HepG2 (cell line): ENCODE measurements around the gene C9orf50. TPM values are rescaled to one million over a fixed set of nuclear protein-coding genes. Genes with fewer than 3 reads are reported as not detected.
A peak's percentile ranks its signal among the peaks of the same experiment; 100 is the strongest.

Source experiments
- ATAC-seq: fragments of 200-7000 bp; cut with Tn5 transposase; 3 replicates; pipeline ENCODE4 v1.9.1; 2020; ENCODE audit warnings: mild to moderate bottlenecking, moderate library complexity
- BruUV-seq: library from RNA; stranded (reverse); fragments of 400-500 nt; replicated peaks from 2 replicates; lab custom pipeline; 2021; lab: Mats Ljungman, UMichigan
- CTCF ChIA-PET: fragments of 300-600 bp; formaldehyde crosslinking; extraction: SDS; loops from one replicate; lab custom pipeline; 2021; ENCODE audit warnings: low total read pairs, inconsistent platforms, low intra/inter-chr PET ratio; lab: Yijun Ruan, JAX
- POLR2A ChIA-PET: fragments of 350-600 bp; sonication (Branson Sonifier 250); formaldehyde crosslinking; loops from one replicate; lab custom pipeline; 2020; ENCODE audit warnings: antibody characterized with exemption, inconsistent platforms; lab: Yijun Ruan, JAX
- DNase-seq: peaks from one replicate; pipeline ENCODE4 v3.0.0-alpha.2; 2015; ENCODE audit warnings: low spot score
- FAIRE-seq: peaks from 3 replicates; lab custom pipeline; 2011; peaks lifted over from hg19 to GRCh38; lab: Jason Lieb, UNC
- H2AFZ ChIP-seq: one replicate; pipeline ENCODE4 v1.6.1; 2011; ENCODE audit warnings: low read length, inconsistent platforms
- H3K27ac ChIP-seq: fragments of 300-600 bp; 3 replicates; pipeline ENCODE4 v1.8.0; 2011; ENCODE audit warnings: mixed run types, mild to moderate bottlenecking, mixed read lengths, low read length, inconsistent platforms; ENCODE audit not compliant: insufficient read depth; ENCODE audit errors: extremely low read length
- H3K27me3 ChIP-seq, 2 experiments: fragments of 200-600 bp in 1 of 2; 2 replicates in 1 of 2; 3 replicates in 1 of 2; pipeline versions ENCODE4 v1.6.0 to v1.8.0; 2011; ENCODE audit warnings: low read length in 2 of 2, mild to moderate bottlenecking in 2 of 2, moderate library complexity in 2 of 2, inconsistent platforms in 1 of 2; ENCODE audit not compliant: insufficient read depth in 2 of 2, control insufficient read depth in 1 of 2
- H3K36me3 ChIP-seq, 2 experiments: fragments of 200-600 bp in 1 of 2; replicated peaks in 1 of 2; 2 replicates in 1 of 2; 3 replicates in 1 of 2; pipeline versions ENCODE4 v1.5.1 to v1.8.0; 2011; ENCODE audit warnings: low read length in 2 of 2, inconsistent platforms in 1 of 2; ENCODE audit not compliant: insufficient read depth in 2 of 2, control insufficient read depth in 1 of 2
- H3K4me1 ChIP-seq: 2 replicates; pipeline ENCODE4 v1.5.1; 2012; ENCODE audit warnings: low read length, inconsistent platforms; ENCODE audit not compliant: insufficient read depth
- H3K4me2 ChIP-seq: 2 replicates; pipeline ENCODE4 v1.6.0; 2011; ENCODE audit warnings: low read depth, low read length, inconsistent platforms
- H3K4me3 ChIP-seq, 3 experiments: fragments of 200-600 bp in 1 of 3; sonication (generic), shearing (Covaris generic) in 1 of 3; replicated peaks in 1 of 3; 2 replicates each; pipeline ENCODE4 v1.5.1; 2011 to 2016; ENCODE audit warnings: low read length in 3 of 3, inconsistent platforms in 2 of 3, low read depth in 2 of 3, mild to moderate bottlenecking in 2 of 3, control low read depth in 1 of 3, mixed read lengths in 1 of 3; ENCODE audit not compliant: insufficient read depth in 1 of 3
- H3K79me2 ChIP-seq: one replicate; pipeline ENCODE4 v1.6.1; 2011; ENCODE audit warnings: low read length, inconsistent platforms; ENCODE audit not compliant: insufficient read depth
- H3K9ac ChIP-seq: 2 replicates; pipeline ENCODE4 v1.6.0; 2011; ENCODE audit warnings: mild to moderate bottlenecking, low read depth, low read length, inconsistent platforms; ENCODE audit not compliant: insufficient read depth
- H3K9me3 ChIP-seq: 2 replicates; pipeline ENCODE4 v1.5.1; 2012; ENCODE audit warnings: mild to moderate bottlenecking, low read length
- H4K20me1 ChIP-seq: 2 replicates; pipeline ENCODE4 v1.6.0; 2011; ENCODE audit warnings: inconsistent platforms, mild to moderate bottlenecking, low read length, moderate library complexity; ENCODE audit not compliant: insufficient read depth
- ZBTB20 ChIP-seq: sonication (generic); formaldehyde crosslinking; IDR thresholded peaks from 2 replicates; pipeline ENCODE4 v1.8.1; 2023; ENCODE audit warnings: missing genetic modification reagents, low read depth, mild to moderate bottlenecking, borderline replicate concordance
- ZFY ChIP-seq: sonication (generic); formaldehyde crosslinking; IDR thresholded peaks from 2 replicates; pipeline ENCODE4 v1.4.0; 2020; ENCODE audit warnings: missing genetic modification reagents
- ZNF460 ChIP-seq: sonication (generic); formaldehyde crosslinking; IDR thresholded peaks from 2 replicates; pipeline ENCODE4 v1.5.1; 2020; ENCODE audit warnings: missing genetic modification reagents, mild to moderate bottlenecking, borderline replicate concordance
- ZNF530 ChIP-seq: sonication (generic); formaldehyde crosslinking; IDR thresholded peaks from 2 replicates; pipeline ENCODE4 v1.5.0; 2020; ENCODE audit warnings: low read depth, mild to moderate bottlenecking, missing genetic modification reagents
- WGBS: methylation state at CpG from one replicate; pipeline ENCODE4 v1.1.6; 2017; ENCODE audit warnings: low lambda C conversion rate; 5-methylcytosine and 5-hydroxymethylcytosine counted together
- in situ Hi-C: cut with HindIII; loops from 2 replicates; pipeline ENCODE4 v1.10.0; 2017; ENCODE audit warnings: low pct_unique_long_range_greater_than_20kb; ENCODE audit not compliant: extremely low pct_ligation_motif_present
- intact Hi-C: fragments of 100-400 bp; cut with micrococcal nuclease; formaldehyde crosslinking; loops from one replicate; pipeline ENCODE4 v1.10.0; 2022; ENCODE audit not compliant: unreplicated experiment
- polyA plus RNA-seq, 8 experiments: library from polyadenylated mRNA; depleted of rRNA in 3 of 8; stranded (reverse) in 7 of 8; unstranded in 1 of 8; fragments of >200 nt; fragmentation: Illumina TruSeq in 4 of 8; extraction: Trizol in 4 of 8; gene quantifications; 2 replicates each; pipeline versions ENCODE4 v1.2.1 to v1.2.3, GENCODE V29; 2011 to 2016; ENCODE audit warnings: low read depth in 4 of 8, missing spikeins in 1 of 8, mixed read lengths in 1 of 8; ENCODE audit not compliant: insufficient read depth in 1 of 8
- total RNA-seq, 5 experiments: library from RNA; depleted of rRNA; stranded (reverse); fragments of >200 nt; fragmentation: Illumina TruSeq; extraction: Trizol; gene quantifications; 2 replicates each; pipeline ENCODE4 v1.2.3, GENCODE V29; 2016; ENCODE audit warnings: low read depth in 1 of 5
- TF ChIP-seq, protein P1 (sequence below): sonication (generic); formaldehyde crosslinking; IDR thresholded peaks from 2 replicates; pipeline ENCODE4 v1.5.1; 2020; ENCODE audit warnings: missing genetic modification reagents, mild to moderate bottlenecking, borderline replicate concordance

Gene C9orf50
- total and polyA plus RNA-seq, 2 of the 13 experiments (the other 11 are each of a cell fraction or from before 2014, with no cell fraction given) = not detected

- WGBS = 79% methylated on average over 8 of the region's 10 CpGs
- H3K79me2 ChIP-seq = peaks cover 20% of the 10 kb centered on the region
- peaks cover 3% of the 10 kb centered on the region; the same call in 1 of the 2 replicates for H3K9me3 ChIP-seq
- in situ Hi-C loops (no loop called here), intact Hi-C loops (loop anchor here (5.0 kb wide), 1 partner anchor 80 kb away; no protein-coding TSS in a partner anchor)
- H3K9ac ChIP-seq = peak overlapping the region; percentile 84
- CTCF ChIA-PET = no interaction called here
- no peaks in the 10 kb centered on the region for H4K20me1 ChIP-seq
- H2AFZ ChIP-seq = no peak overlapping the region
- peak overlapping the region in 2 of 3 experiments; percentile 84 to 85; a peak in 4 of 6 replicates for H3K4me3 ChIP-seq
- peak overlapping the region; percentile 66 for H3K4me2 ChIP-seq
- FAIRE-seq = no peak
- BruUV-seq = no TSS peak
- POLR2A ChIA-PET = interaction anchor here (0.7 to 8.3 kb wide), 10 partner anchors 8 to 427 kb away, joined by 3 to 136 read pairs (median 6); no protein-coding TSS in a partner anchor
- H3K36me3 ChIP-seq = no peaks in the 10 kb centered on the region; a peak in 1 of 5 replicates
- no peak for TF ChIP-seq ZNF530 (CRISPR knock-in tag)
- TF ChIP-seq, protein P1, sequence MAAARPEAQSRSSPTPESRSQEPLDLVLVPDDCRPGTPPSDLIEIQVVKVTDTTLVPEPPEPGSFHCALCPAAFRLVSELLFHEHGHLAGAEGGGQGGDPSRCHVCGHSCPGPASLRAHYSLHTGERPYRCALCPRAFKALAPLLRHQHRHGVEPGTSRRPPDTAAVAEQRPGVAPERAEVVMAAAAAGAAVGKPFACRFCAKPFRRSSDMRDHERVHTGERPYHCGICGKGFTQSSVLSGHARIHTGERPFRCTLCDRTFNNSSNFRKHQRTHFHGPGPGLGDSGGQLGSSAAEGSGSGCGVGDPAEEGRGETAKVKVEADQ (CRISPR knock-in tag) = 0 out of 2 replicates have a peak, but pooled peaks have one; percentile 9
- peak; percentile 66; the same call in 1 of the 2 replicates for TF ChIP-seq ZNF460 (CRISPR knock-in tag)
- TF ChIP-seq ZBTB20 (CRISPR knock-in tag) = 0 out of 2 replicates have a peak, but pooled peaks have one; percentile 9
- peak; percentile 12; the same call in 1 of the 2 replicates for TF ChIP-seq ZFY (CRISPR knock-in tag)
- TF ChIP-seq, all 625 proteins: peak for 4
- DNase-seq = no peak
- peak overlapping the region; percentile 87 for H3K27ac ChIP-seq
- ATAC-seq = no peak
- peaks cover 73% of the 10 kb centered on the region for H3K4me1 ChIP-seq
- H3K27me3 ChIP-seq = no peaks in the 10 kb centered on the region
Measured at GRCh38 chr9:129567329-129567728, 53.6 kb downstream of the C9orf50 start.
